GM19438 (cell line): ENCODE data around the gene PALM2AKAP2.

ENCODE experiments used
- ATAC-seq: cut with Tn5 transposase; IDR thresholded peaks from one replicate; pipeline ENCODE4 v1.9.1; 2021; ENCODE audit warnings: low read depth; ENCODE audit not compliant: unreplicated experiment

Gene PALM2AKAP2

DNA sequence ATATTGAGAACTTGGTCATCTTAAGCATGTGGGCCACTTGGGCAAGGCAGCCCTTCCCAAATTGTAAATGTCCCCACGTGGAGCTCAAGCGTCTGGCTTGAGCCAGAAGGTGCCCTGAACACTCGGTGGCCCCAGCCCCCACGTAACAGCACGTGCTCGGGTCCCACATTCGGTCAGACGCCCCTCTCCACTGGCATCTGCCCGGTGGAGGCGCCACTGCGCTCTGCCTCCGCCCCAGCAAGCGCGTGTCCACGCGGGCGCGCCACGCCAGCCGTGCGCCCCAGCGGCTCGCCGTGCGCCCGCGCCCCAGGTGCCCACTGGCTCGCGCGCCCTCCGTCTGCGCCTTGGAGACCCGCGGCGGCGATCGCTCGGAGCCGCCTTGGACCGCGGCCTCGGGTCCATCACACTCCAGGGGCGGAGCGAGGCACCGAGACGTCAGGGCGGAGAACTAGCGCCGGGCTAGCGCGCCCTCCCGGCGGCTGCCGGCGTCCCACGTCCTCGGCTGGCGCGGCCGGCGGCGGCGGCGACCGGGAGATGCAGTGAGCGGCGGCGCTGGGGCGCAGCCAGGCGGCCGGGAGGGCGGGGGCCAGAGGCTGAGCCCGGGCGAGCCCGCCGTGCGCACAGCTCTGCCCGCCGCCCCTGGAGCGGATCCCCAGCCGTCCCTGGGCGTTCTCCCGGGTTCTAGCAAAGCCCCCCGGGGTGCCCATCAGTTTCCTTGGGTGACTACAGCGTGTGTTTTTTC, at the start of gene PALM2AKAP2:
PALM2AKAP2 (plus strand) TSS at position 488 of the 742 bp plus-strand sequence. CDS start 291 bp downstream, outside the sequence.
- no peak for ATAC-seq

DNA sequence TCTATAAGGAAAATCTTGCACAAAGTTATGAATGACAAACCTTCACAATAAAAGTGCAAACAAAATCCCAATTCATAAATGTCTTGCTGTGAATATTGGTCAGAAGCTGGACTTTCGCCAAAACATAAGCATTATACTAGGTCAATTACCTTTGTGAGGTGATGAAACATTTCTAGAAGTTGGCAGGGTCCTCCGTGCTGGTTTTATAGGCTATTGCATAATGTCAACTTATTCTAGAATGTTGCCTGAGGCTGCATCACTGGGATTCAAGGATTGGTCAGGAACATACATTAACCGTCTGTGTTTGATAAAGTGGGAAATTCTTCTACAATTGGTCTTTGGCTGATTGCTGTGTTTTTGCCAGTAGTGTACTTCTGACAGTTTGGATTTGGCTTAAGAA, 49.8 kb upstream of the PALM2AKAP2 start:
- ATAC-seq, result no peak

DNA sequence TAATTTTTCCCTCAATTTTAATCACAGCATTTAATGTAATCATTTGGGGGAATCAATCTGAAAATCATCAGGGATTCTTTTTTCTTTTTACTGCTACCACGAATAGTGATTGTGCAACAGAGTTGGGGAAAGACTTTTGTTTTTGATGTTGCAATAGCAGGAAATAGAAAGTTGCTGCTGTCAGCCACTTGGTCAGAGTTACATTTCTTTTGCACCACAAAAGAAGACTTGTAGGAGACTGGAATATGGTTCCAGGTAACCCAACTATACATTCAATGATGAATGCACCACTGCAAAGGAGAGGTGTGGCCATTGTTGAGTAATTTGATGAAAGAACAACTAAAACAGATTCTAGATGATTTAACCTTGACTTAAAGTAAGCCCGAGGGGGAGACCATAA, 46.3 kb upstream of the PALM2AKAP2 start:
- ATAC-seq, result no peak

DNA sequence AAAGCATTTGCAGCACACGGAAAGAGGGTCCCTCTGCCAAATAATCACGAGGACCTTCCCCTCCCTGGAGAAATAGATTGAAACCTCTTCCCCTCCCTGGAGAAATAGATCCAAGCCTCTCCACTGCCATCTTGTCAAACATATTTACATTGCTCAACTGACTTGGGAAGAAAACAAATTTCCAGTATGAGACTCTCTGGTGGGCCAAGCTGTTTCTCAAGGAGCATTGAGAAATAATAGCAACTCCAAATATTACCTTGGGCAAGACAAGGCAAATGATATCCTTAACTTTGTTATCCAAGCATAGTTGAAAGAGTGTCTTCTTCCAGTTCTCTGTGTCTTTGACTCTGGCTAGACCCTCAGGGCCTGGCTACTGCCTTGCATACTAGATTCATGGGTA, 45.2 kb upstream of the PALM2AKAP2 start:
- no peak for ATAC-seq

DNA sequence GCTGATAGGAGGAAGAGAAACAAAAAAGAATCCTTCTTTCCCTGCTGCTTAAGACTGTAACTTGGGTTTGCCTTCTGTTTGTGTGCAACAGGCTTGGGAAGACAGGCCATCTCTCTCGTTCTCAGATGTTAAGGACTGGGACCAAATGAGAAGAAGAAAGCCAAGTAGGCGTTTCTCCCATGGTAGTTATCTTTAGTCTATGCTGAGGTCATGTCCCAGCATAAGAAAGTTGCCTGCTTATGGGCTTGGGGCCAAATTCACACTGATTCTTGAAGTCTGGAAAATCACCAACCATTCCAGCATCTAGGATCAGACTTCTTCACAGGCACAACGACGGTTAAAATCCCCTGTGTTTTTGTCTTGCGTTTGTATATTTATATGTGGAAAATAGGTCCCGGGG, 44.2 kb upstream of the PALM2AKAP2 start:
- ATAC-seq, result no peak

DNA sequence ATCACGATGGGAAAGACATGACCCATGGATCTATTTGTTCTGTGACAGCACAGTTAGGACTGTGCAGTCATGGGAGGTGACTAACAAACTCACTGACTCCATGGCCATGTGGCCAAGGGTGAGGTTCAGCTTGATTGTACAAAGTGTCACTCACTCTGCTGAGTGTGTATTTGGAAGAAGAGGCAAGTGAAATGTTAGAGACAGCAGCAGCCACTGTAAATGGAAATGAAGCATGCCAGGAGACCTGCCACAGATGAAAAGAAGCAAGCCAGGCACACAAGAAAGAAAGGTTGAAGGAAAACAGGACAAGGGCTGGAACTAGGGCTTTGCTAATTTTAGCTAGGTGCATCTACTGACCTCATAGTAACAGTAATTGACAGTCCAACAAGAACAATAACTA, 42.7 kb upstream of the PALM2AKAP2 start:
- ATAC-seq, result no peak

DNA sequence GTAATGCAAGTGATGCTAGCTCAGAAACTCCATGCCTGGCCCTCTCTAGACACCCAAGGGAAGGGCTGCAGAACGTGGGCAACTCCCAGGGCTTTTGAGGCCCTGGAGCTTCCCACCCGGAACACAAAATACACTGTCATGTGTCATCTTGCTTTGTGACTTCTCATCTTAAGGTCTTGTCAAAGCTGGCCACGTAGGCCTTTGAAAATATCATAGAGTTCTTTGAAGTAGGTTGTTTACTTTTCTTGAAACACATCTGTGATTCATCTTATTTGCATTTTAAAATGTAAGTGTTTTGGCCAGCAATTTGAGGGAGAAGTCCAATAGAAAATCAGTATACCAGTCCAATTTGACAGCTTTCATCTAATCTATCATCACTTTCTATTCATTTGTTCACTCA, 40.2 kb upstream of the PALM2AKAP2 start:
- ATAC-seq, result no peak

DNA sequence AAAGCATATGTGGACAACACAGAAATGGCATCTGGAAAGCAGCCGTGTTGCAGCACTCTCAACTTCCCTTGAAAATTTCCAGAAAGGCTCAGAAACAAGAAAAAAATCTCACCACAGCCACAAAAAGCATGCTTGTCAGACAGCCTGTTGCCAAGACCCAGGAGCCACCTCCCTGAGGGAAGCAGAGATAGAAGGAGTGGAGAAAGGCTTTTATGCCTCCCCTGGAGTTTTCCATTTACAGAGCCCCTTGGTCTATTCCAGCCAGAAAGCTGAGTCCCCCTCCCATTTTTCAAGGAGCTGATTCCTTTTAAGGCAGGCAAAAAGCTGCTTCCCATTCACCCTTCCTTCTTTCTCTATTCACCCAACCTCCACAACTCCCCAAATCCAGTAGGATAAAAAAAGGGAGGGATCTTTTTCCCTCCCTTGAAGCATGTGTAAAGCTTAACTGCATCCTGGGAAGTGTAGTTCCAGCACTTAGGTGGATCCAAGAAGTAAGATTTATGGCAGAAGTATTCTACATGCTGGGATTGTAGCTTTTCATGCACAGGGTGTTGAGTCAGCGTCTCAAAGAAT, 37.1 kb upstream of the PALM2AKAP2 start:
- no peak for ATAC-seq

DNA sequence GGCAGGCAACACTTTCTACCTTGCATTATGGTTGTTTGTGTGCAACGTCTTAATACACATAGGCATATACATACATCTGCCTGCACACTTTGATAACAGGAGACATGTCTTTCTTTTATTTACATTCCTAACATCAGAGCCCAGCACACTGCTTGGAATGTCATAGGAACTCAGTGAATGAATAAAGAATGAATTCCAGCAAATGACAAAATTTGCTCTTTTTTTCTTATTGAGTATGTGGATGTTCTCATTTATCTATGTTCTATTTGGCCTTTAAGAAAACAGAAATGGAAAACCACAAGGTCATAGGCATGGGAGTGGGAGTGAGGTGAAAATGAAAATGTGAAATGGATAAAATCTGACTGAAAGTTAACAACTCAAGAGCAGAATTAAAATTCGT, 36.3 kb upstream of the PALM2AKAP2 start:
- ATAC-seq, result no peak

DNA sequence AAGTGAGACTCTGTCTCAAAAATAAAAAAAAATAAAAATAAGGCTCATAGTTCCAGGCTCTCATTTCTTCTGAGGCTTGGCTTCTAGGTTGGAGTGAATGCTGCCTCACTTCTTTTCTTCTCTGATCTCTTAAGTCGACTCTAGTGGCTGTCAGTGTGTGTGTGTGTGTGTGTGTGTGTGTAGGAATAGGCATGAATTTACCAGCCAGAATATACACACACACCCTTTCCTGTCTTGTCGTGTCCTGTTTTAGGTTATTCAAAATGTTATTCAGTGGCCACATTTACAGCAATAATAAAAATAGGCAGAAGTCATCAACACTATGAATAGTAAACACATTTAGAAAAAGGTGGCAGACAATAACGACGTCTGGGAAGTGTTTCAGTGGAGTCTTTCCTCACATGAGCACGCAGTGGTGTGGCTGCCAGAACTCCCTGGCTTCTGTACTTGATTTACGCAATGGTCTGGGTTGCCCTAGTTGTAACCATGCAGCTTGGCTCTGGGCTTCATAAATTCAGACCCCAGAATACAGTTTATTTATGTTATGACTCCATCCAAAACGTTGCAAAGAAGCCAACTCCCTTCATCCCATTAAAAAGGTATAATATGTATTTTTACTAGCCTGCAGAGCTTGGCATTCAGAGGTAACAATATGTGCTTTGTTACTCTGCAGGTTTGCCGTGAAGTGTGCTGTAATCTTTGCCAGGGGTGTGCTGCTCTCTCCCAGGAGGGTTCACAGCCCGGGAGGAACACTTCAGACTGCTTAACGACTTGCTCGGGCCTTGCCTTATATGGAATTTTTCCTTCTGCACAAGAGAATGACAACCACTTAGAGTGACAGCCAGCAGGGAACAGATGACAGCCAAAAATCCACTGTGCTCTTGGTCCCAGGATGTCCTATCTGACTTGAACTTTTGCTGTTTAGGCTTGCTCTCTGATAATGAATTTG, 34.4 kb upstream of the PALM2AKAP2 start:
- no peak for ATAC-seq

DNA sequence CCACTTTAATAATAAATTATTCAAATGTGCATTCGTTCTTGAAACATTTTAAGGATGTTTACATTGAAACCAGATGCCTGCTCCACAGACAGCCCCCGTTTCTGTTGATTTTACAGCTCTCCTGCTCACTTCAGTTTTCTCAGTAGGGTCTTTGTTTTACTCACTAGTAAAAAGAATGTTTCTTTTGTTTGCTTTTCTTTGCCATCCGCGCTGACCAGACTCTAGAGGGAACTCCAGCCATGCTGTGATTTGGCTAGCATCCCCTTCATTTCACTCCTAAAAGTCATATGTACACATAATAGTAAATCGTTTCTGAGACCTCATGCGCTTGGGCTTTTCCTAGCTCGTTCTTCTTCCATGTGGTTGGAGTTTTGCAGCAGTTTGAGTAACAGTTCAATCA, 28.7 kb upstream of the PALM2AKAP2 start:
- ATAC-seq, result no peak

DNA sequence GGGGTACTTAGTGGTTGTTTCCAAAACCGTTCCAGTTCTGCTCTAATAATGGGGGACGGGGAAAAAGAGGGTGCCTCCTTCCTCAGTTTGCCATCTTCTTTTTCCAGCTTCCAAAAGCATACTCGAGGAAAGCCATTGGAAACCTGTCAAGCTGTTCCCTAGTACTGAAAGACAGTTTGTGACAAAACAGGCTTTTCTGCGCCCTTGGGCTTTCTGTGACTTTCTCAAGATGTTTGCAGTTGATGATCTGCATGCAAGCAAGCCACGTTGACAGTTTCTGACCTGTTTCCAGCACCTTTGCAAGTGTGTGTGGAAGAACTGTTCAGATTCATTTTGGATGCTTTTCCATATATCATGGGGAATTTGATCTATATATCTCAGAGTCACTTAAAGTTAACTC, 26.7 kb upstream of the PALM2AKAP2 start:
- ATAC-seq, result no peak

DNA sequence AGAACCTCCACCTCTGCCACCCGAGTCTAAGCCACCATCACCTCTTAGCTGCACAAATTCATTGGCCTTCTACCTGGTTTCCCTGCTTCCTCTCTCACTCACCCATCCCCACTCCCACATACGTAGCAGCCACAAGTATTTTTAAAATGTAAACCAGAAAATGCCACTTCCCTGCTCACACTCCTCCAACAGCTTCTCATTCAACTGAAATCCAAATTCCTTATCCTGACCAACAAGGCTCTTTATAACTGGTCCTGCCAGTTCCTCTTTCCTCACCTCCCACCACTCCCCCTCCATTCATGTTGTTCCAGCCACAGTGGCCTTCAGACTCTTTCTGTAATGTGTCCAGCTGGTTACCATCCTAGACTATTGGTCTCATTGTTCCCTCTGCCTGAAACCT, 25.0 kb upstream of the PALM2AKAP2 start:
- ATAC-seq, result no peak

DNA sequence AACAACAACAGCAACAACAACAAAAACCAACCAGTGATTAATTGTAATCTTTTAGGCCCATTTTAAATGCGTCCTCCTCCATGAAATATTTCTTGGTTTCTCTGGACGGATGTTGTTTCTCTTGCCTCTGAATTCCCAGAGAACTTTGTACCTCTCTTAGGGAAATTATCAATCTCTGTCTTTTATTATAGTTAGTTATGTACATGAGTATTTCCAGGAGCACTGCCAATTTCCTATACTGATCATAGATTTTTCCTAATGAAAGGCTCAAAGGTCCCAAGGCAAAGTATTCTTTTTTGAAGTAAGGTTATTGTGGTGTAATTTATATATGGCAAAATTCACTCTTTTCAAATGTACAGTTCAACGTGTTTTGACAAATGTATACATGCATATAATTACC, 20.4 kb upstream of the PALM2AKAP2 start:
- ATAC-seq, result no peak

DNA sequence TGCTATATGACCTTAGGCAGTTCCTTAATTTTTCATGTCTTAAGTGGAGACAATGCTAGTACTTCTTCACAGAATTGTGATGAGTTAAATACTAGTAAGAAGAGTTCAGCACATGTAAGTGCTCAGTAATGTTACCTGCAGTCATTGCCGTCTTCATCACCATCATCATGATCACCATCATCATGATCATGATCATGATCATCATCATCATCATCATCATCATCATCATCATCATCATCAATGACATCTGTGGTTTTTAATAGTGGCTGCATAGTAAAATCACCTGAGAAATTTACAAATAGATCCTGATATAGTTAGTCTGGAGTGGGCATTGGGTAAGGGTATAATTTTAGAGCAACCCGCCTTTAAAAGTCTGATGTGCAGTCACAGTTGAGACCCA, 14.7 kb upstream of the PALM2AKAP2 start:
- ATAC-seq, result no peak

DNA sequence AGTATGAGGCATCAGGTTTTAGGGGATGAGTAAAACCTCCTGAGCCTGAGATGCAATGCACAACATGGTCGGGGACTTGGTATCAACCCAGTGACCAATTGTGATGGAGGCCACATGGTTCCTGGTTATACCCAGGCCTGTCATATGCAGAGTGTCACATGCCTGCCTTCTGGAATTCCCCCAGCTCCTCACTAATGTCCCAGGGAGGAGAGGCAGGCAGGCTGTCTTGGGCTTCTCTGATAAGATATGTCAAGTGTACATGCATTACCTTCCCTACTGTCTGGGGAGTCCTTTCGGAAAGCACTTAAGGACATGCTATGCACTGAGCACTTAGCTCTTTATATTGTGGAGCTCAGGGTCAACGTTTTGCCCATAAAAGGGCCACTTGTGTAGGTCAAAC, 14.2 kb upstream of the PALM2AKAP2 start:
- ATAC-seq, result no peak

DNA sequence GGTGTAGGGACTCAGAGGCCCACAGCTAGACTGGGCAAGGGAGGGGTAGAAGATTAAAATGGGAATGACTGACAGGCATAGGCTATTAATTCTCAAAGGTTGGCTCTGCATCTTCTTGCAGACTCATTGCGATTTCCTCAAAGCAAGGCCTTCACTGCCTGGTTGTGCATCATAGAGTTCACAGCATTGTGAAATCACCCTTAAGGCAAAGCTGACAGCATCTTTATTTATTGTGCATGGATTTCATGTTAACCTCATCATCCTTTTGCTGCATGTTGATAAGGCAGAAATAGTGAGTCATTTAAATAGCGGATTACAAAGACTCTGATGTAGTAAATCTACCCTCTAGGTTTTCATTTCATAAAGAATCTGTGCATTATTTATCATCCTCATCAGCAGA, 13.6 kb upstream of the PALM2AKAP2 start:
- ATAC-seq, result no peak

DNA sequence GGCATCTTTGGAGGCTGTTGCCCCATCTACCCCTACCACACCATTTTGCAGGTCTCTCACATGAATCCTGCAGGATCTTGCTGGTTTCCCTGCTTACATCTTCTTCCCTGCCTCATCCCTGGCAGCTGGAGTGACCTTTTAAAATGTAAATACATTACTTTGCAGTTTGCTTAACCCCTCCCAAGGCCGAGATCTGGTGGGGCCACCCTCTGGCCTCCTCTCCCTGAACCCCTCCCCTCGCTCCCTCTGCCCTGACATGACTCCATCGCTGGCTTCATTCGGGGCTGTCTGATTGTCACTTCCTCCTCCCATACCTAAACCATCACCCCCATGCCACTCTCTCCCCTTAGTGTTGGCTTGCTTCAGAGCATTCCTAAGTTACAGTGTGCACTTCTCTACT, 12.6 kb upstream of the PALM2AKAP2 start:
- no peak for ATAC-seq

DNA sequence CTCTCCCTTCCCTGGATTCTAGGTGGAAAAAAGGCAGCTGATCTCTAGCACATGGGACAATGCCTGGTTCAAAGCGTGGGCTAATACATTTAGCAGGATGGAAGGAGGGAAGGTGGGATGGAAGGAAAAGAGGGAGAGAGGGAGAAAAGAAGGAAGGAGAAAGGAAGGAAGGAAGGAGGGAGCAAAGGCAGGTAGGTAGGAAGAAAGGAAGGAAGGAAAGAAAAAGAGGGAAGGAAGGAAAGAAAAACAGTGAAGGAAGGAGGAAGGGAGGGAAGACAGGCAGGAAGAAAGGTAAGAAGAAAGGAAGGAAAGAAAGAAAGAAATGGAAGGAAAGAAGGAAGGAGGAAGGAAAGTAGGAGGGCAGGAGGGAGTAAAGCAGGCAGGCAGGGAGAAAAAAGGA, 12.2 kb upstream of the PALM2AKAP2 start:
- ATAC-seq, result no peak

DNA sequence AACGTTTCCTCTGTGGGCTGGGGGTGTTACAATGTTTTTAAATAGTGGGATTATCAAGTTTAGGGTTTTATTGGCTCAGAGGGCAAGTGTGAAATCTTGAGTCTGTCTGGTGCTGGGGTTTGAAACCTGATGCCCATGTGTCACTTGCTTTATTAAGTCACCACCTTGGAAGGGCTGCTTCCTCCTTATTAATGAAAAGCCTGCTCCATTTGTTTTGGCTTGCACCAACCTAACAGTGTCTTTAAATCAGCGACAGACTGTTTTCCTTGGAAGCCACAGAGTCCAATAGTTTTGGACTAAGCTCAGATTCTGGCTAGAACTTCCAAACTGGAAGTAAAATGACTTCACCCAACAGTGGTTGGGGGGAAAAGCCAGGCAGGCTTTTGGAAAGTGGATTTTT, 10.7 kb upstream of the PALM2AKAP2 start:
- no peak for ATAC-seq

DNA sequence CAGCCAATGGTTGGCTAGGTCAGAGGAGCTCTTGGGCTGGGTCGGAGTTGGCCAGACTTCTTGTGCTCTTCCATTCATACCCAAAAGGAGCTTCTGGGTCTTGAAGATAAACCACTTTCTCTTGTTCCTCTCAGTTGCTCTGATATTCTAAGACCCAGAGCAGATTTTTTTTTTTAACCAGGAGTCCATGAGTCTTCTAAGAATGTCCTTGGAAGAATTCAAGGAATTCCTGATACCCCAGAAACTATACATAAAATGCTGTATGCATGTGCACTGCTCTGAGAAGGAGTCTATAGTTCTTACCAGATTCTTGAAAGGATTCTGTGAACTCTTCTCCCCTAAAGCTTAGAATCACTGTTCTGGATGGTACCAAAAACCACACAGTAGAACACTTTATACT, 9.9 kb upstream of the PALM2AKAP2 start:
- no peak for ATAC-seq
